ENCODE measurements around the gene SPATA33. TPM values are rescaled to one million over a fixed set of nuclear protein-coding genes. Genes with fewer than 3 reads are reported as not detected.

SPATA33 gene
- total RNA-seq, 1 experiment from 2014 or later: 17.4 TPM

- Histone ChIP-seq H3K9ac (ENCODE audit: extremely low read depth, insufficient read length, low read length) (no peak overlapping the region), H3K23ac (ENCODE audit: insufficient read length, low read depth, low read length) (no peak overlapping the region), H4K20me1 (ENCODE audit: control insufficient read depth, insufficient read depth, insufficient read length) (no peaks in the 10 kb centered on the region), H3K9me3 (ENCODE audit: control insufficient read depth, low read depth, low read length) (no peaks in the 10 kb centered on the region), H3K4ac (ENCODE audit: low read depth, low read length) (no peak overlapping the region), H3K23me2 (ENCODE audit: insufficient read length, low read depth, low read length, poor library complexity, severe bottlenecking) (no peaks in the 10 kb centered on the region), H2BK12ac (ENCODE audit: insufficient read length, low read depth, low read length) (no peak overlapping the region), H3K14ac (ENCODE audit: insufficient read depth, low read length) (no peak overlapping the region), H3K4me1 (ENCODE audit: insufficient read depth, low read length) (no peaks in the 10 kb centered on the region), H4K5ac (ENCODE audit: insufficient read length, low read depth, low read length) (no peak overlapping the region), H3K79me2 (ENCODE audit: insufficient read depth, low read length) (no peaks in the 10 kb centered on the region), H3K27me3 (ENCODE audit: insufficient read depth, low read length) (no peaks in the 10 kb centered on the region), H3K79me1 (ENCODE audit: insufficient read depth, low read depth, low read length, poor library complexity, severe bottlenecking) (no peaks in the 10 kb centered on the region), H2BK15ac (ENCODE audit: low read depth, low read length) (no peak overlapping the region), H2BK5ac (ENCODE audit: insufficient read length, low read length) (no peak overlapping the region), H2AK5ac (ENCODE audit: insufficient read length, low read length) (no peak overlapping the region), H2BK120ac (ENCODE audit: low read depth, low read length, poor library complexity, severe bottlenecking) (no peak overlapping the region), H3K27ac (ENCODE audit: insufficient read length, low read depth, low read length) (no peak overlapping the region), H2BK20ac (ENCODE audit: low read depth, low read length, poor library complexity, severe bottlenecking) (no peak overlapping the region), H4K8ac (replicated peaks; ENCODE audit: insufficient read length, low read depth, low read length) (no peak overlapping the region), H3K18ac (ENCODE audit: insufficient read length, low read depth, low read length) (no peak overlapping the region), H3T11ph (ENCODE audit: low read length) (no peak overlapping the region), H2AFZ (ENCODE audit: low read length) (no peak overlapping the region), H3K56ac (ENCODE audit: insufficient read length, low read depth, low read length) (no peak overlapping the region), H4K91ac (ENCODE audit: insufficient read length, low read depth, low read length) (no peak overlapping the region), H3K4me2 (ENCODE audit: insufficient read depth, insufficient read length, low read length) (no peak overlapping the region)
- Mint-ChIP-seq H3K36me3 (ENCODE audit: insufficient read depth in 1 of 3, low read depth in 3 of 3) (peaks cover 15 to 25% (median 24%) of the 10 kb centered on the region in 3 experiments), H3K27ac (no peak overlapping the region), H3K4me3 (no peak overlapping the region), H3K4me1 (no peaks in the 10 kb centered on the region), H3K9me3 (peaks cover 34 to 35% of the 10 kb centered on the region in 2 experiments), H3K27me3 (ENCODE audit: low read depth) (no peaks in the 10 kb centered on the region; the same call in 1 of the 2 replicates)
- TF ChIP-seq CTCF (conservative IDR thresholded peaks at IDR 0.05): no peak
- no peak for DNase-seq
- no CpG with 5 or more reads among the region's 16 CpGs for WGBS (ENCODE audit: extremely low coverage, insufficient read length, low lambda C conversion rate)
Observed at GRCh38 chr16:89672177-89672941, 14.7 kb downstream of the SPATA33 start.
